SU-DHL-6 (cell line): ENCODE data around the gene SGMS2.

Experiments
- CTCF ChIP-seq: fragments of 200-600 bp; sonication (generic); IDR thresholded peaks from one replicate; pipeline ENCODE4 v1.5.1; 2017; ENCODE audit warnings: antibody characterized with exemption, mild to moderate bottlenecking, low read length, moderate library complexity; ENCODE audit not compliant: insufficient read depth, poor library complexity, severe bottlenecking
- EZH2phosphoT487 ChIP-seq: fragments of 200-600 bp; sonication (generic), shearing (Covaris generic); conservative IDR thresholded peaks from 2 replicates; pipeline ENCODE4 v1.6.1; 2018; ENCODE audit warnings: mild to moderate bottlenecking, antibody characterized with exemption, low read length, moderate library complexity, mixed read lengths

DNA sequence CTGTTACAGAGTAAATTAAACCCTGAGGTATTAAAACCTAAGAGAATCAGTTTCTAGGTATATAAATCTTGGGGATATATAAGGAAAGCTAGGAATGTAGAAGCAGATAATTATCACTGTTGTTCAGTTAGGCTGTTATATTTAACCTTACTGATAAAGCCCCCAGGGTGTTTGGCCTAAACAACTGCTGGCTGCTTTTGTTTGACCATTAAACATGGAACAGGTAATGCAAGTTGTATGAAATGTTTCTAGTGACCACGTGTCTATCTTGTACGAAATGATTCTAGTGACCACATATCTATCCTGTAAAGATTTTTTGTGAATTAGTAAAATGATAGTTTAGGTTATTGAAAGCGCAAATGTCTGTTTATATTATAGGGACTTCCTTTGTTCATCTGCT, 52.6 kb downstream of the SGMS2 start:
- no peak for TF ChIP-seq CTCF
- TF ChIP-seq EZH2phosphoT487 = no peak
